A375 (cell line): ENCODE results near the gene SLC35G2. TPM values are rescaled to one million over a fixed set of nuclear protein-coding genes. Genes with fewer than 3 reads are reported as not detected.

Source experiments
- total RNA-seq: library from RNA; depleted of rRNA; stranded (reverse); fragments of >200 nt; shearing (Covaris generic); gene quantifications from 2 replicates; pipeline ENCODE4 v1.2.3, GENCODE V29; 2014; rRNA removed

Gene SLC35G2
- 21.1 and 22.2 TPM in 2 replicates for total RNA-seq

DNA sequence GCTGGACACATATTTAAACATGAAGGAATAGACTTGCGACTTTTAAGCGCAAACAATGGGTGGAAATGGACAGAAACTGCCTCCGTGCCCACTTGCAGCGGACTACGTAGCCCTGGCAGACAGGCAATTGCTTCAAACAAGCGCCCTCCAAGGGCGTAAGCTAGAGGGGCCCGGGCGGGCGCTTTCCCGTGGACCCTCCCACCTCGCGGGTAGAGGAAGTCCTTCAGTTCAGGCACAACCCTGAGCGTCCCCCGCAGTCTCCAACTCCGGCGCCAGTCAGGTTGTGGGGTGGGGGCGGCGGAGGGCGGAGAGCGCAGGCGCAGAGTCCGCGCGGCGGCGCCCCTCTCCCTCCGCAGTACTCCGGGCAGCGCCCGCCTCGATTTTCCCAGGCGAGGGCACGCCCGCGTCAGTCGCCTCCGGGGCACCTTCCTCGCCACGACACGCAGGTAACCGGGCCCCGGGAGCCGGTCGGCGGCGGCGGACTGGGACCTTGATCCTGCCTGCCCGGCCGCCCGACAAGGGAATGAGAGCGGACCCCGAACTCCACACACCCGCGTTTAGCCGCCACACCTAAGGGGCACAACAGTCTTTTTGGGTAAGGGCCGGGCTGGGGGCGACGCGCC lies at the start of gene SLC35G2:
Gene SLC35G2 (plus strand): TSS at position 358 of the 623 bp plus-strand sequence. CDS start 35,335 bp downstream, outside the sequence.

DNA sequence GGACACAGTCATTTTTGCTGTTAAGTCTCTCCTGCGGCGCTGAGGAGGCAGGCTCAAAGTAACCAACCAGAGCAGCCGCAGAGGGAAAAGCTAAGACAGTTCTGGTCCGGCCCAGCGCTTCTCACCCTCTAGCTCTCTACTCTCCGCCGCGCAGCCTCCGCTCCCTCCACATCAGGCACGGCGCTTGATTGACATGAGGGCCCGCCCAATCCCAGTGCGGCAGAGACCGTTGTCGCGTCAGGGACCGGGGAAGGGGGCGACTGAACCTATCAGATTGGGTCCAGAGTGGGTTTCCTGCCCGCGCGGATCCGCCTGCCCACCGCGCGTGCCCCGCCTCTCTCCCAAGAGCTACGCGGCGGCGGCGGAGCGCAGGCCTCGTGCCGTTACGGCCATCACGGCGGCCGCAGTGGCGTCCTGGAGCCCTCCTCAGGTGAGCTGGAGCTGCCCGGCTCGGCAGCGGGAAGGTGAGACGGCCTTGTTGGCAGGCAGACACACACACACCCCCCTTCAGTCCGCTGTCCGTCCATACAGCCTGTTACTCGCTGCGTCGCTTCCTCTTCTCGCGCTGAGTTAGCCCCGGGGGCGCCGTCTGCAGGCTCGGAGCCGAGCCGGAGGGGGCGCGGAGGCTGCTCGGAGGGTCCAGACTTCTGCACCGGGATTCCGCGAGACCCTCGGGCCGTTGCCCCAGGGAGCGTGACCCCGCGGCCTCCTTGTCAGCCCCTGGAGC lies 43.1 kb downstream of the SLC35G2 start, which contains the start of gene NCK1:
Gene NCK1 (plus strand): TSS at position 319 of the 727 bp plus-strand sequence. CDS start 65,794 bp downstream, outside the sequence.

Other genes with a start within 250 kb of the SLC35G2 start
- 27.7 and 32.4 TPM in 2 replicates for gene STAG1, start 66.7 kb upstream of the SLC35G2 start, total RNA-seq
- gene NCK1, start 43.1 kb downstream of the SLC35G2 start, total RNA-seq: 20.3 and 20.7 TPM in 2 replicates
- 3.2 TPM in 2 replicates for gene IL20RB, start 138.9 kb downstream of the SLC35G2 start, total RNA-seq